ENCODE results near the gene NPAS3.
A peak's percentile ranks its signal among the peaks of the same experiment; 100 is the strongest.

Gene NPAS3

DNA sequence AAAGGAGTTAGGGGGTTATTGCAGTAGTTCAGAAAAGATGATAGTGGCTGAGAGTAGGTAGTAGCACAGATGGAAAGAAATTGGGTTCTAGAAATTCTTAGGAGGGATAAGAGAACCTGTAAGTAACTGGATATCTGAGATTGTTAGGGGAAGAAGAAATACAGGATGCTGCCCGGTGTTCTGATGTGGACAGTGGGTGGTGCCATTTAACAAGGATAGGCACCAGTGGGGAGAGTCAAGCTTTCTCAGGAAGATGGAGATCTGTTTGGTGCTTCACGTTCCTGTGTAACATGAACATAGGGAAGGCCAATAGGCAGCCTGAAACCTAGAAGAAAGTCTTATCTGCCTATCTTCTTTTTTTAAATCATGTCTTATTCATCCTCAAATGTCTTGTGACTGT is 245.9 kb downstream of the NPAS3 start:
- DNase-seq (ENCODE audit: low spot score): no peak

DNA sequence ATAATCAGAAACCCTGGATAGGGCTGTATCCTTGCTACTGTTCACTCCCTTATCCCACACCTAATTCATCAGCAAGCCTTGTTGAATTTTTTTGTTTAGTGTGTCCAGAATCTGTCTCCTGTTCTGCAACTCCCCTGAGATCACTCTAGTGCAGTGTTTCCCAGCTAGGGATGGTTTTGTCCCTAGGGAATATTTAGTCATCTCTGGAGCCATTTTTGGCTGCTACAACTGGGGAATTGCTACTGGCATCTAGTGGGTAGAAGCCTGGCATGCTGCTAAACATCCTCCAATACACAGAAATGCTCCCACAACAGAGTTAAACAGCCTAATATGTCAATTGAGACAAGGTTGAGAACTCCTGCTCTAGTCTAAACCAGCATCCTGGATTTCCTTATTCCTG is 248.0 kb downstream of the NPAS3 start:
- no peak for DNase-seq (ENCODE audit: low spot score)

DNA sequence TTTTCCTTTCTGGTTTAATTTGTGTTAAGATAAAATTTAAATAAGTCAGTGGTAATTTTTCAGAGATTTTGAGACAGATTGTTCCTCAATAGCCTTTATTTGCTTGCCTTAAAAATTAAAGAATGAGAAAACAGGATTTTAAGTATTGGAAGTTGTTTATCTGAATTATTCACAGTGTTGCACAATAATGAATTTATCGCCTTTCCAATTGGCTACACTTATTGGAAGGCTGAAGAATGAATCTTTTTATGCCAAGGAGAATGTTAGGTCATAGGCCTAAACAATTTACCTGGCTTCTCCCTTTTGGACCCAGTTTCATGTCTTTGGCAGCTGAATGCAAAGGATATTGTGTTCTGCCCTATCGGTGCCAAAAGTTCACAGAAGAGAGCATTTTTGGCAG is 250.2 kb downstream of the NPAS3 start:
- no peak for DNase-seq (ENCODE audit: low spot score)

DNA sequence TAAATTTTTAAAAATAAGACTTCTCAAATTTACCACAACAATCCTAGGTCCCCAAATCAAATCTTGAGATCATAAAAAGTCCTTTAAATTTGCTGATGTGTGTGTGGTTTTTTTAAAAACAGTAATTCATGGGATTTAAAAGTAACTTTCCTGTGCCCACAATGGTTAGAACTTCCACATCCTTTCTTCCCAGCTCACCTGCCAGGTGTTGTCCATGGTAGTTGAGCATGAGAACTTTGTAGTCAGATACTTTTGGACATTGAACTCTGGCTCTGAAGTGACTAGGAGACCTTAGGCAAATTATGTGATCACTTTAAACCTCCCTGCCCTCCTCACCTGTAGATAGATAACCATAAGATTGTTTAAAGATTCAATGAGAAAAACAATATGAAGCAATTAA is 253.2 kb downstream of the NPAS3 start:
- no peak for DNase-seq (ENCODE audit: low spot score)

DNA sequence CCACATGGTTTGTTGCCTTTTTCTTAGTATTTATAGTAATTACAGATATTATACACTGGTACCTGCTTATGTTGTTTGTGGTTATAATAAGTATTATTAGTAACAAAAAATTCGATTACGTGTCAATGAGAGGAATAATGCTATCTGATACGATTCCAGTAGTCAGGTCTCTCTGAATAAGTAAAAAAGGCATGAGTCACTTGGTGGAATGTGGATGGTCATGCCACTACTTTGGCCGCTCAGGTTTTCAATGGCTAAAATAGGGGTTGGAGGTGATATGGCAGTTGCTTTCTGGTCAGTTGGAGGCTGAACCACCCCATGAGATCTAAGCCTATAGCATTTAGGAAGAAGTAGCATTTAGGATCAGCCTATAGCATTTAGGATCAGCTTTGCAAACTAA is 255.9 kb downstream of the NPAS3 start:
- DNase-seq (ENCODE audit: low spot score): no peak

DNA sequence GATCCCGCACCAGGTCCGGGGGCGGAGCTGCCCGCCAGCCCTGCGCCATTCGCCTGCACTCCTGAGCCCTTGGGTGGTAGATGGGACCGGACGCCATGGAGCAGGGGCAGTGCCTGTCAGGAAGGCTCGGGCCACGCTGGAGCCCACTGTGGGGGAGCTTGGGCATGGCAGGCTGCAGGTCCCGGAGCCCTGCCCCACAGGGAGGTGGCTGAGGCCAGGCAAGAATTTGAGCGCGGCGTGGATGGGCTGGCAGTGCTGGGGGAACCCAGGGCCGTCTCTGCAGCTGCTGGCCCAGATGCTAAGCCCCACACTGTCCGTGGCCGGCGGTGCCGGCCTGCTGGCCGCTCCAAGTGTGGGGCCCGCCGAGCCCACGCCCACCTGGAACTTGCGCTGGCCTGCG is 260.0 kb downstream of the NPAS3 start:
- DNase-seq (ENCODE audit: low spot score): no peak

DNA sequence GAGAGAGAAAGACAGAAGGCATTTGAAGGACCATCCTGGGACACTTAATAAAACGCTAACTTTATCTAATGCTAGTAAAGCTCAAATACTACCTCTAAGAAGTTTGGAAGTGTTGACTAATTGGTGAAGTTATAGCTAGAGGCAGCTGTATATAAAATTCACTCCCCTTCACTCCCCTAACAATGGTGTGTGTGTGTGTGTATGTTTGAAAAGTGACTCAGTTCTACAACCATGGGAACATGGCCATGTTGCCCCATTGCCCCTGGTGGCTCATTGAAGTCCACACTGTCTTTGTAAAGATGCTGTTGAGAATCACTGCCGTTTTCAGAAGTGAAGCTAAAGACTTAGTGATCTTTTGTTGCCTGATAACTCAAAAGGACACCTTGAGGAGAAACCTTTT is 262.4 kb downstream of the NPAS3 start:
- DNase-seq (ENCODE audit: low spot score): no peak

DNA sequence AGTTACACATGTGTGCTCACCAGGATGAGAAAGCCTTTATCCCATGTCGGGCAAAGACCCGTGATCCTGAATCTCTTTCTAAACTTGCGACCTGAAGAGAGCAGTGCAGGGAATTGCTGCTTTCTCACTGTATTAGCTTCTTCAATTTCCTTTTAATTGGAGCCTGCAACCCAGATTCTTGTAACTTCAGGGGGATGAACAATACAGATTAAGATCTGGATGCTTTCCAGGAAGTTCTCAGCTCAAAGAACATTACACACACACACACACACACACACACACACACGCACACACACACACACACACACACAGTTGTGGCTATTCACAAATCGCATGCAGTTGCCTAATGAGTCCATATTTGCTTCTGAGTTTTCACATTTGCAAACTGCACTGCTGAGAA is 268.3 kb downstream of the NPAS3 start:
- DNase-seq (ENCODE audit: low spot score): no peak

DNA sequence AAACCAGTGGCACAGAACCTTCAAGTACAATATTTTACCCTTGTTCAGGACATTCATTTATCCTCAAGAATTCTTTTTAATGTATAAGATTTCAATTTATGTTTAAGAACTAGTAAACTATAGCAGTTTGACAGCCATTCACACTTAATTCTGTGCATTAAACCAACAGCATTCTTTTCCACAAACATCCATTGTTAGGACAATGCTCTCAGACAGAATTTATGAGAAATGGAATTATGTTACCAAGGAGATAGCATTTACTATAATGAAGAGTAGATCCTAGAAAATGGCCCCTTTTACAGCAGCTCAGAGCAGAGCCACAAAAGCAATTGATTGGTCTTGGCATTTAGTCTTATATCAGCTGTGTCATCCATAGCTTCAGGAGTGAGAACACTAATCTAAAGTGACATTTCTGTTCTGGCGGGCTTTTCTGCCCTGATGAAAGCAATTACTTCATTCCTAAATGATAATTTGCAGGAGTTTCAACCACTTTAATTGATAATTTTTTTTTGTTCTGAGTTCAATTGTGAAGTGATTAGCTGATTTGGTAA is 268.9 kb downstream of the NPAS3 start:
- no peak for DNase-seq (ENCODE audit: low spot score)

DNA sequence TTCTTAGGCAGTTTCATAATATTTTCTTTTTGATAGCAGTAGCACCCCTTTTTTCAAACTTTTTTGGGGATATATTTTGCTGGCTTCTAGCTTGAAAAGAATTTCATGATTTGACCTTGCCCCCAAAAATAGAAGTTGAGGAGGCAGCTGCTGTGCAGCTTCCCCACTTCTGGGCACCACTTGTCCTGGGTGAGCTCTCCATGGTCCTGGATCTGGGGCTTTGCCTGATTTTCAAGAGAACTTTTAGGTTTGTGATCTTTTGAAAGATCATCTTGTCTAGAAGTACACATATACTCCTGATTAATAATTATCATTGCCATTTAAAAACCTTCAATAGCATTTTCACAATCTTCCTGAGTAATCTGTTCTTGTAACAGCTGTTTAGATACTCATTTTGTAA is 271.6 kb downstream of the NPAS3 start:
- DNase-seq (ENCODE audit: low spot score): peak; percentile 51

DNA sequence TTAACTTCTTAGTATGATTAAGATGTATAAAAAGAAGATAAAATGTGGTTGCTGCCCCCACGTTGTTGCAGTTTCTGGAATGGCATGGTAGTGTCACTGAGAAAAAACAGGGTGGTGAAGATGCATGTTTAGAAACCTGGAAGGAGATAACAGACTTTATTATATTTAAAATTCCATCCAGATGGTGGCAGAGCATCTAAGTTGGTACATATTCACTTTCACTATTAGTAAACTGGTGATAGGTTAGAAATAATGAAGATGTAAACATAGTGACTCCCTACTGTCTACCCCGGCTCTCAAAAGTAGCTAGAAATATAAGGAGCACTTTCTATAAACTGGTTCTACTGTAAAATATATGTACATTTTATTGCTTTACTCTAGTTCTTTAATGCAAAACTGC is 279.3 kb downstream of the NPAS3 start:
- no peak for DNase-seq (ENCODE audit: low spot score)

DNA sequence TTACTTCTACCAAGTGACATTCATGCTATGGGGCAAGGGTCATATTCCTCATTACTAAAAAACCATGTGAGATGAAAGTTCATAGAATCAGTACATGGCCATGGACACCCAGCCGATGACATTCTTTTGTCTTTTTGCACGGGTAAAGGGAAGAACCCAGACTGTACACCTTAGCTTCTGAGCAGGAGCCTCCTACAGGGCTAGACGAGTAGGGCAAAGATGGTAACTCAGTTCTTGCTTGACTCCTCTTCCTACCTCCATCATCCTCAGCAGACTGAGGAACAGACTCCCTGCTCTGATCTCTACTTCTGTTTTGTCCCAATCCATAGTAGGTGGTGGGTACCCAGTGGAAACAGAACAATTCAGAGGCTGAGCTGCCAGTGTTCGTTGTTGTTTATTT is 281.3 kb downstream of the NPAS3 start:
- DNase-seq (ENCODE audit: low spot score): no peak

DNA sequence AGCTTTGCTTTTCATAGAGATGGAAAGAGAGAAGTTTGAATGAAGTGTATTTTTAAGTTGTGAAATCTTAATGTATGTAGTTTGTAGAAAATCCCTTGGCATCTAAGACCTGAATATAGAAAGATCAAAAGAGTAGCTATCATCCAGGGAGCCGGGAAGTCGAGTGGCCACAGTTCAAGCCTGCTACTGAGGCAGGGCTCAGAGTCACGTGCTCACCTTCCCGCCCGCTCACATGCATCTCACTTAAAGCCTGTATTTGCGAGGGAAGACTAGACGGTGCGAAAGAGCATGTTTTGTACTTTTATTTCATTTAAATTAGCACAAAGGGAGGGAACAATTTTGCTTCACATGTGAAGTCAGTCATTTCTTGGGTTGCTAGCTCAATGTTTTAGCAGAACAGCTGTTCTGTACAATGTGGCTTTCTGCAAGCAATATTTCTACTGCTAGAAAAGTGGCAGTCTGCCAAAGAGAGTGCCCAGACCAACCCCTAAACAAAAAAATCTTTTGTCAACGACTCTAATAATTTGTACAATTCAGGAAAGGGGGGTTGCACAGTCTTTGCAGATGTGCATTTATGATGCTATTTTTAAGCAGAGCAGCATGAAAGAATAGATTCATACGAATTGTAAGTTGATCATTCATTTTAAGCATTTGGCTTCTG is 290.7 kb downstream of the NPAS3 start:
- DNase-seq (ENCODE audit: low spot score): no peak

DNA sequence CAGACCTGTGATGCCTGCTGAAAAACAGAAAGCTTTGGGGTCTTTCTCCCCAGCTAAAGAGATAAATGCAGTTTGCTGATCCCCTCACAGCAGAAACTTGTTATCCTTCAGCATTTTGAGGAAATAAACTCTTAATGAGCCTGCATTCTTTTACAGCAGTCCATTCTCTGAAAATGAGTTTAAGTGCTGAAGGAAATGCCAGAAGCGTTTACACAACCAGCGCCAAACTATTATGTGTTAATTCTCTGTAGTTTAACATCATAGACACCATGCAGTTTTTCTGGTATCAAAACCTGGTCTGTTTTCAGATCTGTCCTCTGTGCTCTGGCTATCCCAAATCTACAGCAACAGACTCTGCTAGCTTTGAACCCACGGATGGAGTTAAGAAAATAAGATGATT is 291.3 kb downstream of the NPAS3 start:
- DNase-seq (ENCODE audit: low spot score): no peak

DNA sequence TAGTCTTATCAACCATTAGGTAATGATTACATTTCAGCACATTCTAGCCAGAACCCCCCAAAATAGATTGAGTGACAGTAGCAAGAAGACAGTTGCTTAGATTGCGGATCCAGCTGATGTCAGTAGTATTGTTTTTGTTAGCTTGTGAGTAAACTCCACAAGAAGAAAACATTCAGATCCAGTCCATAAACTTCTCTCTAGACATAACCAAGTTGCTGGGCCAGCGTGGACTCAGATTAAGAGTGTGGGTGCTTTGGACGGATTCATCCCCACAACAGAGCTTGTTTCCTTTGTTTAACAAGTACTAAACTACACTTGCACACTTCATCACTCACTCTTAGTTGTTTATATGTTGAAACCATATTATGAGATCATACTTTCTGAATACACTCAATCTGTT is 293.4 kb downstream of the NPAS3 start:
- no peak for DNase-seq (ENCODE audit: low spot score)

DNA sequence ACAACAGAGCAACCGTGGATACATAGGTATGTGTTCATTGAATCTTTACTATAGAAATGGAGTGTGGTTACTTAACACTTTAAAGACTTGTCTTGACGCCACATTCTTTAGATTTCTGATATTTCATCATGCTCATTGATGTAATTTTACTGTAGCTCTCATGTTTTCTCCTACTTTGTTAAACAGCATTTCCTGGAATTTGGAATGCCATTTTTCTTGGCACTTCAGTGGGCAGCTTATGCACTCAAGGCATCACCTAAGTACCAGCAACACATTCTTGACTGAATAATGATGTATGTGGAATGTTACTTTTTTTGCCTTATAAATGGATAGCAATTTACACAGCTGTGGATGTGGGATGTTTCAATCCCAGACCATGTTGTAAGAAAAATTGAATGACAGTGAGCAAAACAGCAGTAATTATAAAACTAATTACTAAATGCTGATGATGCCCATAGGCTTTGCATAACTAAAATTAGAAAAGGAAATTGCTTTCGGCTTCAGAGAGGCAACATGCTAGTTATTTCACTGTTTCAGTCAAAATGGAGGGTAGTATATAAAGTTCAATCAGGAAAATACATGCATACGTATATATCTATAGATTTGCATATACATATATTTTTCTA is 298.5 kb downstream of the NPAS3 start:
- no peak for DNase-seq (ENCODE audit: low spot score)

DNA sequence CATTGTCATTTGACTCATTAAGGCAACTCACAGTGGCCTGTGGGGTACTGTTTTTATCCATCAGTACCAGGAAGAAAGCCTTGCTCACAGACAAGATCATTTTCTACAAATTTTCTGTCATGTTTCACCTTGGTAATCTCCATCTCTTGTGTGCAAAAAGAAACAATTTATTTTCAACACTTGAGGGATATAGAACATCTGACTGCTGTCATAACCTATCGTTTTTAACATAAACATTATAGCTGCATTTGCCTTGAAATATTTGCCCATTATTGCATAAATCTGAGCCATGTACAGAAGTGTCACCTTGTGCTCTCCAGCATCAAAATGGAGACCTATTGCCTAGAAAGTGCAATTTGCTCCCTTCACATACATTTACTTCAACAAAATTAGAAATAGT is 300.8 kb downstream of the NPAS3 start:
- DNase-seq (ENCODE audit: low spot score): no peak

DNA sequence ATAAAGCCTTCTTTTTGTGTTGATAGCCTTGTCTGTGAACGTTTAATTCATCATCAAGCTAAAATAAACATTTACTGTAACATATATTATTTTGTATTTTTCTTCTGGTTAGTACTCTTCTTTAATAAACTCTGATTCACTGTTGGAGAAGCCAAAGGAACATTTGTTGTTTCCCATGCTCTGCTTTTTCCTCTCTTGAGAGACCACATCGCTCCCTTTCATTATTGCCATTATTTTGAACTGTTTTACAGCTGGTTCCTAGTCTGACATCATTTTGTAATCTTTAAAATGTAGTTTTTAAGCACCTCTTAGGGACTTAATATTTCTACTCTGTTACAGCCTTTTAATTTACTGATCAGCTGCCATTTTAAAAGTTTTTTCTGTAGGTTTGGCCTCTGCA is 301.8 kb downstream of the NPAS3 start:
- no peak for DNase-seq (ENCODE audit: low spot score)

DNA sequence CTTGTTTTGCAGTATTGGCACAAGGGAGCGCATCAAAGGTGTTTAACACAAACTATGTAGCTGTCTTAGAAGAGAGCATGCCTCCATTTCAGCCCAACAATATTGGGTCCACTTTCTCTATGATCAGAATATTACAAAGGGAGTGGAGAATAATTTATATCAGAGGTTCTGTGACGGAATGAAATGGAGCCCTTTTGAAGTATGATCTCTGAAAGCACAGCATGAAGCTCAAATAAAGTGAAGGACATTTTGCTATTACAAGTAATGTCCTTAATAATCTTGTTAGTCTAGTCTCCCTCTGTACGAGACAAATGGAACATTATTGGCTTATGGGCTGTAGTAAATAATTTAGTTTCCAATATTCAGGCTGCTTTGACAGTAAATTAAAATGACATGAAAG is 302.7 kb downstream of the NPAS3 start:
- no peak for DNase-seq (ENCODE audit: low spot score)

DNA sequence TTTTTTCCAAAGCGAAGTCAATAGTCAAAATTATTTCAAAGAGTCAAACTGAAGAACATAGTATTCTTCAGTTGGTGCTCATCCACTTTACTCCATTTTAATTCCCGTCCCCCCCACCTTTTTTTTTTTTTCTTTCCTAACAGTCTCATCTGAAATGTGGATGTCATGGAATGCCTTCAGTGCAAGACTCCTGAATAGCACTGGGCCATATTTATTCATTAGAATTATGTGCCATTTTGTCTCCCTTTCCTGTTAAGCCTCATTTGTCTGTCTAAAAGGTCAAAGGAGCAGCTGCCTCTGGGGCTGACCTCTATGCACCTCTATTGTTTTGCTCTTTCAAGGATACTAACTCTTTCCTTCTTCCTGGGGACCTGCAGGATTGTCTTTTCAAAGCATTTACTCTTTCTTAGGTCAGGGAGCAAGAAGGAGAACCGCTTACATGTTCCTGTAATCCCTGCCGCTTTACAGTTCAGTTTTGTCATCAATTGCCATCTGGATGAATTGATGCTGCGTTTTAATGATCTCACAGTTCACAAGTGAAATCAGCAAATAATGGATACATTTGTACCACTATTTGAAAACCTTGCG is 310.6 kb downstream of the NPAS3 start:
- DNase-seq (ENCODE audit: low spot score): peak; percentile 57

DNA sequence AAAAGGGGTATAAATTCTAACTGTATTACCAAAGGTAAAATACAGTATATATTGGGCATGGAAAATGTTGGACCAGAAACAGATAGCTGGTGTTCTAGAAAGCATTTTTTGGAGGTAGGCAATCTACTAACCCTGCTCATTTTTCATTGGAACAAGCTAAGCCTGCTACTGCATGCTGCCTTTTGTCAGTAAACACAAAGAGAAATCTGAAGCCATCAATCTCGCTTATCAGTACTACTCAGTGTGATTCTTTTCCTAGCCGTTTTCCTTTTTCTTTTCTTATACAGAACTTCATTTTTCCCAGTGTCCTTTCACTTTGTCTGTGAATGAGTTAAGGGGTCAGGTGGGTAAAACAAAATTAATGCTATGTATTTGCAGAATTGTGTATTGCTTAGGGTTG is 312.3 kb downstream of the NPAS3 start:
- DNase-seq (ENCODE audit: low spot score): no peak

DNA sequence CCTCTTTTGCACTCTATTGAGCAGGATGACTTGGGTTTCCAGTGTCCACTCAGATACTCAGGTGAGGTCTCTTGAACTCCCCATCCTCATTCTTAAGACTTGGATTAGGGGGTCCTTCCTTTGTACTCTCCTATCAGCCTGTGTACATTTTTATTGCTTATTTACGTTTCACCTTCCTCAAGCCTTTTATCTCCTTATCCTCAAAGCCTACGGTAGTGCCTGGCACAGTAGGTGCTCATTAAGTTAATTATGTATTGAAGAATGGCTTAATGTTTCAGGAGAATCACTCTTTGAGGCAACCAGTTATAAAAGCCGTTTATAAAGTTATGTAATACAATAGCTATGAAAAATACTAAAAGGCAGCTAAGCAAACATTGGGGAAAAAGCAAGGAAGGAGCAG is 315.7 kb downstream of the NPAS3 start:
- DNase-seq (ENCODE audit: low spot score): no peak

DNA sequence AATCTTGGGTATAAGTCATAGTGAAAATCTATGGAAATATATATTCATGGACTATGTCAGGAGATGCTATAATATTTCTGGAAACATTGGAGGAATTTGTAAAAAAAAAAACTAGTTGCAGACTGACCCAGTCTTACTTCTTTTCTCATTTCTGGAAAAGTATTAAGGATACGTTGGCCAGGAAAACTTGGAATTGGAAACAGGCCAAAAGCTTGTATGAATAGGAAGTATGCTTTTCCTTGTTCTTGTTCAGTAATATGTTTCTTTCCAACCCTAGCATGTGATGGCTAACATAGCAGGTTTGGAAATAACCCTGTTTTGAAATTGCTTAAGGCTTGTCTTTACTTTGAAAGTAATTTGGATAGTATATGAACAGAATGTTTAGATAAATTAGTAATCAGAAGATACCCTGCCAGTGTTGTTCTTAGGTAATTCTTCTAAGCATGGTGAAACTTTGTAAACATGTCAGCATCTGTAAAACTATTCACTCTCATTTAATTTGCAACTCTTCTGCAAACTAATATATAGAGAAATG is 316.2 kb downstream of the NPAS3 start:
- no peak for DNase-seq (ENCODE audit: low spot score)

All from ecto neural progenitor cell (in vitro differentiated cells).